ENCODE measurements around the gene CYTIP.

CYTIP gene

DNA sequence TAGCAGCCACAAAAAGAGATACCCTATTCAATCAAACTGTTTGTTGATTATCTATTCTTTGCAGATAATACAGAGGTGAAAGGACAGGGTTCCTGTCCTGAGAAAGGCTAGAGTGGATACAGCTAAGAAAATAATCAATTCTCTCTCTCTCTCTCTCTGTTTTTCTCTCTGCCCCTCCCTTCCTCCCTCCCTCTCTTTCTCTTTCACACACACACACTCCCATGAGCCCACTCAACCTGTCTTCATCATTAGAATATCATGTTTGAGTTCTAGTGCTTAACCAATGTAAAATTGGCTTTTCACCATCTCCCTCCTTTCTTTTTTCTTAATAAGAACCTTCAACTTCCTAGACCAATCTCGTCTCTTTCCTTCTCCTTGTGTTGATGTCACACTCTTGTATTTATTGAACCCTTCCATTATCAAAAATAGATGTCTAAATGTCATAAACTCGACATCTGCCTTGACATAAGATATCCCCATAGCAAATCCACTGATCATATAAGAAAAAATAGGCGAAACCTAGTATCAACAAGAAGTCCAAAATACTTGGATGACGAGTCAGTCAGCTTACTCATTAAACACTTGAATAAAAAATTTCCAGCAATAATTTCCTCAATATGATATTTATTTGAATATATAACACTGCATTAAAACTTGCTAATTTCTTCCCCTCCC, 42.8 kb upstream of the CYTIP start:
- no peak for DNase-seq (ENCODE audit: low read depth)
- no peak overlapping the region for H3K4me3 ChIP-seq (ENCODE audit: low read depth, low read length)
- TF ChIP-seq, protein P1, sequence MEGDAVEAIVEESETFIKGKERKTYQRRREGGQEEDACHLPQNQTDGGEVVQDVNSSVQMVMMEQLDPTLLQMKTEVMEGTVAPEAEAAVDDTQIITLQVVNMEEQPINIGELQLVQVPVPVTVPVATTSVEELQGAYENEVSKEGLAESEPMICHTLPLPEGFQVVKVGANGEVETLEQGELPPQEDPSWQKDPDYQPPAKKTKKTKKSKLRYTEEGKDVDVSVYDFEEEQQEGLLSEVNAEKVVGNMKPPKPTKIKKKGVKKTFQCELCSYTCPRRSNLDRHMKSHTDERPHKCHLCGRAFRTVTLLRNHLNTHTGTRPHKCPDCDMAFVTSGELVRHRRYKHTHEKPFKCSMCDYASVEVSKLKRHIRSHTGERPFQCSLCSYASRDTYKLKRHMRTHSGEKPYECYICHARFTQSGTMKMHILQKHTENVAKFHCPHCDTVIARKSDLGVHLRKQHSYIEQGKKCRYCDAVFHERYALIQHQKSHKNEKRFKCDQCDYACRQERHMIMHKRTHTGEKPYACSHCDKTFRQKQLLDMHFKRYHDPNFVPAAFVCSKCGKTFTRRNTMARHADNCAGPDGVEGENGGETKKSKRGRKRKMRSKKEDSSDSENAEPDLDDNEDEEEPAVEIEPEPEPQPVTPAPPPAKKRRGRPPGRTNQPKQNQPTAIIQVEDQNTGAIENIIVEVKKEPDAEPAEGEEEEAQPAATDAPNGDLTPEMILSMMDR (IDR thresholded peaks at IDR 0.05; ENCODE audit: insufficient read depth, low read depth, low read length, missing control alignments), result no peak

DNA sequence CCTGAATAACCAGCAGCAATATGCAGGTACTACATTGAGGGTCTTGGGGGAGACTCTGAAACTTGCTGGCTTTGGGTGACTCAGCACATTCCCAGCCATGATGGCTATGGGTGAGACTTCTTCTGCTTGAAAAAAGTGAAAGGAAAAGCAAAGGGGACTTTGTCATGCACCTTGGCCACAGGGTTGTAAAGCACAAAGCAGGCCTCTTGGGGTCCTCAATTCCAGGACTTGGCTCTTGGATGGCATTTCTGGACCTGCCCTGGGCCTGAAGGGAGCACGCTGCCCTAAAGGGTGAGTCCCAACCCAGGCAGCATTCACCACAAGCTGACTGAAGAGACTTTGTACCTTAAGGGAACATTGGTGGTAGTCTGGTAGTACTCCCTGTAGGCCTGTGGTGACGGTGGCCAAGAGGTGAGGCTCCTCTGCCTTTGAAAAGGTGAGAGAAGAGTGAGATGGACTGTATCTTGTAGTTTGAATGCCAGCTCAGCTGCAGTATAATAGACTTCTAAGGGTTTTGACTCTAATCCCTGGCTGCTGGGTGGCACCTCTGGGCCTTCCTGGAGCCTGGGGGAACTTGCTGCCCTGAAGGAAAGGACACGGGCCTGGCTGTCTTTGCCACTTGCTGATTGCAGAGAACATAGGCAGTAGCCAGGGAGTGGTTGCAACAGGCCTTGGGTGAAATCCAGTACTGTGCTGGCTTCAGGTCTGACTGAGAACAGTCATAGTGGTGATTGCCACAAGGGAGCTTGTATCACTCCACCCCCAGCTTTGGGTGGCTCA, 36.5 kb upstream of the CYTIP start:
- peak overlapping the region; percentile 58 for H3K4me3 ChIP-seq (ENCODE audit: low read depth, low read length)
- peak; percentile 89 for DNase-seq (ENCODE audit: low read depth)
- TF ChIP-seq, protein P1 (IDR thresholded peaks at IDR 0.05; ENCODE audit: insufficient read depth, low read depth, low read length, missing control alignments), result no peak

DNA sequence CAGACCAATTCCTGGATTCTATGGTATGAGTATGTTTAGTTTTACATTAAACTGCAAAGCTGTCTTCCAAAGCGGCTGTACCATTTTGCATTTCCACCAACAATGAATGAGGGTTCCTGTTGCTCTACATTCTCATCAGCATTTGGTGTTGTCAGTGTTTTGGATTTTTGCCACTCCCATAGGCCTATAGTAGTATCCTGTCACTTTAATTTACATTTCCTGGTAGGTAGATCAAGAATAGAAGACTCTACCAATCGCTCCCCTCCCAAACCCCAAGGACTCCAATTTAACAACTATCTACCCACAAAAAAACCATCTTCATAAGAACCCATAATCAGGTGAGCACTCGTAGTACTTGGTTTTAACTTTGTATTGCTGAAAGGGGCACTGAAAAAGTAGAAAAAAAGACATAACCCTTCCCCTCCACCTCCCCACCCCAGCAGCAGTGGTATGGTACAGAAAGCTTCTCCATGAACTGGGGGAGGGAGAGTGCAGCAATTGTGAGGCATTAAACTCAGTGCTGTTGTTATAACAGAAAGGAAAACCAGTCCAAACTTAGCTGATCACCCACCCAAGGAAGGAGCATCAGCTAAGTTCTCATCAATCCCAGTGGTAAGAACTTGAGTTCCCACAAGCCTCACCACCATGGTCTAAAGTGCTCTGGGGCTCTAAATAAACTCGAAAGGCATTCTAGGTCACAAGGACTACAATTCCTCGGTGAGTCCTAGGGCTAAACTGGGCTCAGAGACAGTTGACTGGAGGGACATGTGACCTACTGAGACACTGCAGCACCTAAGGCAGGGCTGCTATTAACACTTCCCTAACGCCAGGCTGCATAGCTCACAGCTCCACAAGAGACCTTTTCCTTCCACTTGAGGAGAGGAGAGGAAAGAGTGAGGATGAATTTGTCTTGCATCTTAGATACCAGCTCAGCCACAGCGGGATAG, 35.5 kb upstream of the CYTIP start:
- H3K4me3 ChIP-seq (ENCODE audit: low read depth, low read length), result peak overlapping the region; percentile 58
- peak; percentile 68 for DNase-seq (ENCODE audit: low read depth)
- TF ChIP-seq, protein P1 (IDR thresholded peaks at IDR 0.05; ENCODE audit: insufficient read depth, low read depth, low read length, missing control alignments), result no peak

DNA sequence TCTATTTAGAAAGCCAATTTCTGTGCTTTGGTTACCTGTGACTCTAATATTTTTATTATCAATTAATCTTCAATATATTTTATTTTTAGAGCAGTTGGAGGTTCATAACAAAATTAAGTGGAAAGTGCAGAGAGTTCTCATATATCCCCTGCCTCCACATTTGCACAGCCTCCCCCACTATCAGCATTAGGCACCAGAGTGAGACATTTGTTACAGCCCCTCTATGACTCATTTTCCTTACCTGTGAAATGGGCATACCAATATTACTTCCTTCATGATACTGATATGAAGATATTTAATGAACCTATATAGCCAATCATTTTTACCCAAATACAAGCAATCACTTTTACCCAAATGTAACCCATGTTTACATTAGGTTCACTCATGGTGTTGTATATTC, 34.0 kb upstream of the CYTIP start:
- DNase-seq (ENCODE audit: low read depth), result no peak
- TF ChIP-seq, protein P1 (IDR thresholded peaks at IDR 0.05; ENCODE audit: insufficient read depth, low read depth, low read length, missing control alignments), result no peak
- H3K4me3 ChIP-seq (ENCODE audit: low read depth, low read length), result no peak overlapping the region

DNA sequence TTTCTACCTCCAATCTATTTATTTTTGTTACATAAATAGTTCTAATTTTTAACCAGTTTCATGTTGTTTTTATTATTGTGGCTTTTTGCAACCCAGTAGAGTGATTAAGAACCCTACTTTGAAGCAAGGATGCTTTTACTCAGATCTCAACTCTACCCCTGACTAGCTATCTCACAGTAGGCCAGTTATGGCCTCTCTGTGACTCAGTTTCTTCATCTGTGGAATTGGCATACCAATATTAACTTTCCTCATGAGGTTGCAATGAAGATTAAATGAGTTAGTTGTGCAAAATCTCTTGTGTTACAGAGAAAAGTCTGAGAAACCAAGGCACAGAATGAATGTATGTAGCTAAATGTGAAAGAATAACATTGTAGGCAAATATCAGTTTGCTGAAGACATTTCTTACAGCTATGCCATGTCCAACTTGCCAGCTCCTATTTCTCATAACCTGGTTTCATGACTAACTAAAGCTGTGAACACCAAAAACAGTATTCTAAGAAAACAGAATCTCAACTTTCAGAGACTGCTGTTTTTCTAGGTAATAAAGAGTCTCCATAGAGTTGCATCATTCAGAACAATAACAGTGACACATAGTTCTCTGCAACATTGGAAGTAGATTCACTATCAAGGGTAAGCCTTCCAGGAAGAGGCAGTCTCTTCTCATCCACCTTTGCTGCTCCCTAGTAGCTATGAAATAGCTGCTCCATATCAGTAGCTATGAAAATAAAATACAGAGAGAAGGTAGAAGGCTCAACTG, 33.2 kb upstream of the CYTIP start:
- no peak overlapping the region for H3K4me3 ChIP-seq (ENCODE audit: low read depth, low read length)

More for the DNA sequence above, 33.2 kb upstream of the CYTIP start:
- DNase-seq (ENCODE audit: low read depth), result no peak
- TF ChIP-seq, protein P1 (IDR thresholded peaks at IDR 0.05; ENCODE audit: insufficient read depth, low read depth, low read length, missing control alignments), result no peak

All from GM12865 (cell line).